Adrenal gland (tissue), 12 donors: ENCODE results near the gene DAPK2. TPM values are rescaled to one million over a fixed set of nuclear protein-coding genes. Genes with fewer than 3 reads are reported as not detected.
"Not testable (repeated sequence)": the region's sequence is repeated elsewhere in the genome, so short reads cannot be mapped to it uniquely, and the experiment has no call there.

Experiments used
- DNase-seq, 7 donors: peaks; one replicate each; pipeline ENCODE4 v3.0.0-alpha.2; 2019 to 2020
- H3K27ac ChIP-seq, 5 donors: fragments of 200-600 bp; sonication (generic) in 4 of 5; 1 replicate in 3 of 5; 2 replicates in 2 of 5; pipeline versions ENCODE4 v1.5.1 to v1.8.0; 2016 to 2020; ENCODE audit warnings: mild to moderate bottlenecking in 1 of 5
- H3K27me3 ChIP-seq: fragments of 200-600 bp; 2 replicates; pipeline ENCODE4 v1.8.0; 2021
- H3K36me3 ChIP-seq, 2 donors: fragments of 200-600 bp; replicated peaks in 1 of 2; 1 replicate in 1 of 2; 2 replicates in 1 of 2; pipeline versions ENCODE4 v1.5.1 to v1.8.0; 2018 to 2022
- H3K4me1 ChIP-seq, 2 donors: fragments of 200-600 bp; replicated peaks in 1 of 2; 1 replicate in 1 of 2; 2 replicates in 1 of 2; pipeline versions ENCODE4 v1.5.1 to v1.8.0; 2018 to 2021
- H3K4me3 ChIP-seq, 4 donors: fragments of 200-600 bp; sonication (generic) in 3 of 4; one replicate each; pipeline ENCODE4 v1.5.1; 2016 to 2018
- H3K9me3 ChIP-seq, 3 donors: fragments of 200-600 bp; sonication (generic) in 1 of 3; replicated peaks in 1 of 3; 1 replicate in 2 of 3; 2 replicates in 1 of 3; pipeline versions ENCODE4 v1.5.1 to v1.8.0; 2016 to 2021
- POLR2A ChIP-seq, 2 donors: fragments of 450-650 bp; IDR thresholded peaks; one replicate each; pipeline ENCODE4 v1.6.1; 2017; ENCODE audit warnings: antibody characterized with exemption in 2 of 2, mild to moderate bottlenecking in 2 of 2, moderate library complexity in 1 of 2
- WGBS, 4 donors: extraction: QIAGEN DNeasy Blood & Tissue Kit in 2 of 4; methylation state at CpG; one replicate each; pipeline versions ENCODE4 v1.1.5 to v1.1.7; 2013 to 2017; 5-methylcytosine and 5-hydroxymethylcytosine counted together
- intact Hi-C, 2 donors: fragments of 100-400 bp; cut with DNase I; formaldehyde crosslinking; loops; one replicate each; pipeline versions ENCODE4 v1.14.1 to v1.15.0; 2022 to 2023
- polyA plus RNA-seq, 3 donors: library from polyadenylated mRNA; stranded (reverse); fragments of 200-250 nt in 2 of 3; fragments of 350-450 nt in 1 of 3; fragmentation: Illumina TruSeq in 1 of 3; extraction: RNeasy Lipid Tissue Mini Kit (QIAGEN cat#74804) in 1 of 3; gene quantifications; one replicate each; pipeline ENCODE4 v1.2.3, GENCODE V29; 2013 to 2014
- total RNA-seq, 9 donors: library from RNA; depleted of rRNA in 4 of 9; stranded (reverse); fragments of >200 nt in 4 of 9; fragments of 120-200 nt in 1 of 9; fragmentation: NEBNext Ultra II Directional in 1 of 9; extraction: Animal tissue kit (Norgen Biotek cat#: 25700) in 1 of 9; gene quantifications; one replicate each; pipeline versions ENCODE4 v1.1.0 to v1.2.4, GENCODE V29; 2013 to 2023
- TF ChIP-seq, protein P1 (sequence below), 6 experiments: fragments of 450-650 bp in 4 of 6; fragments of 200-600 bp in 2 of 6; sonication (generic) in 1 of 6; IDR thresholded peaks; 1 replicate in 5 of 6; 2 replicates in 1 of 6; pipeline versions ENCODE4 v1.5.1 to v1.8.0; 2016 to 2021; ENCODE audit warnings: antibody characterized with exemption in 6 of 6, mild to moderate bottlenecking in 2 of 6, moderate library complexity in 1 of 6
- donor health status: healthy with polysubstance abuse.
- donor health status: Bipolar disorder and iron deficiency.
- donor health status: DM: yes; HTN: yes; CAD: no.
- donor health status: DM: no; HTN: no; CAD: no.
- donor health status: DM: no; HTN: no; CAD: no.
- donor health status: DM: yes; HTN: yes; CAD: no.

DAPK2 gene
- total and polyA plus RNA-seq, 12 donors = 0.97 to 8.7 (median 6.1) TPM

DNA sequence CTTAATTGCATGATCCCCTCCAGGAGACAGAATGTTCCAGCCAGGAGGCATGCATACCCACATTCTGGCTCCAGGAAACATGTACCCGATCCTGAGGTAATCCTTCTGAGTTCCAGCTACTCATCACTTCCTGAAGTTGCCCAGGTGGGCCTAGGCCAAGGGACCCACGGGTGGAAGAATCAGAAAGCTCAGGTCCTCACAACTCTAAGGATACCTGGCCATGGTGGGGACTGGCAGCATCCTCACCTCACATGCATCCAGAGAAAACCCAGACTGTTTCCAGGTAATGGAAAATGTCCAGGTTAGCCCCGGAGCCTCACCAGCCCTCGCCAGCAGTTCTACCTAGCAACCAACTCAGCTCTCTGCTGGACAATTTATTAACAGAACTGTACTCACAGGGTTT lies 78.2 kb downstream of the DAPK2 start:
- WGBS, 4 donors = 87 to 94% (median 92%) methylated on average over 4 of the region's 4 CpGs
- Histone ChIP-seq H3K36me3 (no peaks in the 10 kb centered on the region), H3K27me3 (no peaks in the 10 kb centered on the region), H3K4me1 (no peaks in the 10 kb centered on the region), H3K27ac (no peak overlapping the region), H3K9me3 (no peaks in the 10 kb centered on the region), H3K4me3 (no peak overlapping the region)
- no peak for DNase-seq
- TF ChIP-seq, protein P1, sequence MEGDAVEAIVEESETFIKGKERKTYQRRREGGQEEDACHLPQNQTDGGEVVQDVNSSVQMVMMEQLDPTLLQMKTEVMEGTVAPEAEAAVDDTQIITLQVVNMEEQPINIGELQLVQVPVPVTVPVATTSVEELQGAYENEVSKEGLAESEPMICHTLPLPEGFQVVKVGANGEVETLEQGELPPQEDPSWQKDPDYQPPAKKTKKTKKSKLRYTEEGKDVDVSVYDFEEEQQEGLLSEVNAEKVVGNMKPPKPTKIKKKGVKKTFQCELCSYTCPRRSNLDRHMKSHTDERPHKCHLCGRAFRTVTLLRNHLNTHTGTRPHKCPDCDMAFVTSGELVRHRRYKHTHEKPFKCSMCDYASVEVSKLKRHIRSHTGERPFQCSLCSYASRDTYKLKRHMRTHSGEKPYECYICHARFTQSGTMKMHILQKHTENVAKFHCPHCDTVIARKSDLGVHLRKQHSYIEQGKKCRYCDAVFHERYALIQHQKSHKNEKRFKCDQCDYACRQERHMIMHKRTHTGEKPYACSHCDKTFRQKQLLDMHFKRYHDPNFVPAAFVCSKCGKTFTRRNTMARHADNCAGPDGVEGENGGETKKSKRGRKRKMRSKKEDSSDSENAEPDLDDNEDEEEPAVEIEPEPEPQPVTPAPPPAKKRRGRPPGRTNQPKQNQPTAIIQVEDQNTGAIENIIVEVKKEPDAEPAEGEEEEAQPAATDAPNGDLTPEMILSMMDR (IDR thresholded peaks at IDR 0.05) = no peak
- TF ChIP-seq POLR2A (IDR thresholded peaks at IDR 0.05) = no peak
- intact Hi-C loops = no loop called here

DNA sequence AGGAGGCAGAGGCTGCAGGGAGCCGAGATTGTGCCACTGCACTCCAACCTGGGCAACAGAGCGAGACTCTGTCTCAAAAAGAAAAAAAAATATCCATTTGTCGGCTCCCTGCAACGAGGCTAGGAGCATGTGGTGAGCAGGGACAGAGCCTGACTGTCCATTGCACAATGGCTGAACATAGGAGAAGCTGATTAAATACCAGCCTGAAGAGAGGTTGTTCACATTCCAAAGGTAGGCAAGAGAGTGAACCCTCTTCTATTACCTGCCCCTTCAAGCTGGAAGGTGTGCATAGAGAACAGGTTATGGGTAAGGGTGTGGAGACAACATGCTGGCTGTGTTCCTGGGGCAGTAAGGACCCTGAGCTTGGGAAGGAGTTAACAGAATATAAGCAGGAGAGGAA lies 78.7 kb downstream of the DAPK2 start:
- no peak for DNase-seq
- H3K27me3 ChIP-seq = no peaks in the 10 kb centered on the region
- 88 to 94% (median 90%) methylated on average over 4 of the region's 4 CpGs for WGBS, 4 donors
- H3K4me1 ChIP-seq = no peaks in the 10 kb centered on the region
- TF ChIP-seq, protein P1 (IDR thresholded peaks at IDR 0.05) = no peak
- TF ChIP-seq POLR2A (IDR thresholded peaks at IDR 0.05) = no peak
- H3K4me3 ChIP-seq = no peak overlapping the region
- H3K27ac ChIP-seq = no peak overlapping the region
- intact Hi-C loops = no loop called here
- H3K9me3 ChIP-seq = no peaks in the 10 kb centered on the region
- no peaks in the 10 kb centered on the region for H3K36me3 ChIP-seq

GRCh38 chr15:63962947-63963721 lies 83.2 kb downstream of the DAPK2 start:
- H3K4me3 ChIP-seq, H3K27ac ChIP-seq, H3K9me3 ChIP-seq, DNase-seq, H3K27me3 ChIP-seq, intact Hi-C loops, H3K36me3 ChIP-seq, H3K4me1 ChIP-seq: not testable (repeated sequence)
- WGBS, 4 donors = 94 to 96% (median 95%) methylated on average over 14 to 15 of the region's 15 CpGs

GRCh38 chr15:63953524-63953923 lies 92.8 kb downstream of the DAPK2 start:
- WGBS, 4 donors = 31 to 73% (median 39%) methylated on average over 2 of the region's 2 CpGs
- TF ChIP-seq, protein P1 (IDR thresholded peaks at IDR 0.05) = no peak
- intact Hi-C loops = no loop called here
- Histone ChIP-seq H3K9me3 (no peaks in the 10 kb centered on the region), H3K27ac (no peak overlapping the region), H3K4me1 (no peaks in the 10 kb centered on the region), H3K27me3 (no peaks in the 10 kb centered on the region), H3K36me3 (no peaks in the 10 kb centered on the region), H3K4me3 (no peak overlapping the region)
- DNase-seq = peak in 1 of 7 donors; percentile 35

DNA sequence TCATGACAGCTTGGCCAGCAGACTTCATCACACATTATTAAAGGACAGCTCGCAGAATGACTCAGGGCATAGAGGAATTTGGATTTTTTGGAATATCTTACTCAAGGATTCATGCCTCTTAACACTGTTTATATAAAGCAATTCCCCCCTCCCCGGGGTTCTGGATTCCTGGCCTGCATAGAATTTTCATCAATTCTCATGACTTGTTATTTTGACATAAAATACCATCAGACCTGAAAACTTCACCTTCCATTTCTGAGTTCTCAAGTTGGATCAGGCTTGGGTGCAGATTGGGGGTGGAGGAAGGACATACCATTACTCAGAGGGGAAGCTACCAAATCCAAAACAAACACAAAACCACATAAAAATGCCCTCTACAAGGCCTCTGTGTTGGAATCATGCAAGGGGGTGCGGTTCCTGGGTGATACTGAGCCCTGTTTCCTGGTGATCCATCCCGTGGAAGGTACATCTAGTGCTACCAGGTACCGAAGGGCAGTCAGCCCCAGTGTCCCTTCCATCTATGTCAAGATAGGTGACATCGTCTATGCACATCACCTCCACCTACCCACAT lies 95.3 kb downstream of the DAPK2 start:
- Histone ChIP-seq H3K4me3 (no peak overlapping the region), H3K27ac (no peak overlapping the region), H3K4me1 (no peaks in the 10 kb centered on the region), H3K9me3 (no peaks in the 10 kb centered on the region), H3K36me3 (no peaks in the 10 kb centered on the region), H3K27me3 (no peaks in the 10 kb centered on the region)
- peak in 1 of 7 donors; percentile 35 for DNase-seq
- intact Hi-C loops = no loop called here
- no peak for TF ChIP-seq POLR2A (IDR thresholded peaks at IDR 0.05)
- TF ChIP-seq, protein P1 (IDR thresholded peaks at IDR 0.05) = no peak
- 80 to 85% (median 82%) methylated on average over 6 of the region's 6 CpGs for WGBS, 4 donors
